ENCODE measurements around the gene UBC. TPM values are rescaled to one million over a fixed set of nuclear protein-coding genes. Genes with fewer than 3 reads are reported as not detected.

UBC gene
- total RNA-seq, 1 donor from 2014 or later = 1,214 TPM

DNA sequence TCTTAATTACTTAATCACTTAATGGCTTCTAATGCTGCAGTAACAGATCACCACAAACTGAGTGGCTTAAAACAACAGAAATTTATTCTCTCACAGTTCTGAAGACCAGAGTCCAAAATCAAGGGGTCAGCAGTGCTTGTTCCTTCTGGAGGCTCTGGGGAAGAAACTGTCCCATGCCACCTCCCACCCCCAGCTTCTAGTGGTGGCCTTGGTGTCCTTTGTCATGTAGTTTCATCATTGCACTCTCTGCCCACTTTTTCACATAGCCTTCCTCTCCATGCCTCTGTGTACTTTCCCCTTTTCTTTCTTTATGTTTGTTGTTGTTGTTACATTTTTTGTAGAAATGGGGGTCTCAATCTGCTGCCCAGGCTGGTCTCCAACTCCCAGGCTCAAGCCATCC, 16.1 kb upstream of the UBC start:
- Histone ChIP-seq H2AFZ (ENCODE audit: low read depth, low read length) (no peak overlapping the region), H3K4me1 (ENCODE audit: insufficient read depth, low read length) (peaks cover 8% of the 10 kb centered on the region), H4K20me1 (ENCODE audit: insufficient read depth, low read length) (no peaks in the 10 kb centered on the region), H3K27me3 (ENCODE audit: insufficient read depth, low read length) (no peaks in the 10 kb centered on the region), H3K9me3 (ENCODE audit: insufficient read depth, low read depth, low read length) (no peaks in the 10 kb centered on the region), H3K4me3 (ENCODE audit: insufficient read depth, low read depth, low read length) (no peak overlapping the region), H3K36me3 (ENCODE audit: insufficient read depth, low read length) (no peaks in the 10 kb centered on the region), H3K9ac (ENCODE audit: low read length) (no peak overlapping the region), H3K79me2 (ENCODE audit: insufficient read depth, low read length) (no peaks in the 10 kb centered on the region), H3K27ac (ENCODE audit: low read depth, low read length) (no peak overlapping the region), H3K4me2 (ENCODE audit: low read length) (no peak overlapping the region)
- Mint-ChIP-seq H3K4me3 (ENCODE audit: unreplicated experiment) (no peak overlapping the region), H3K27ac (ENCODE audit: unreplicated experiment) (peak overlapping the region; percentile 34), H3K27me3 (ENCODE audit: low read depth, unreplicated experiment) (peaks cover 2% of the 10 kb centered on the region), H3K4me1 (ENCODE audit: low read depth, unreplicated experiment) (peaks cover 5% of the 10 kb centered on the region), H3K9me3 (ENCODE audit: unreplicated experiment) (no peaks in the 10 kb centered on the region), H3K36me3 (ENCODE audit: low read depth, unreplicated experiment) (no peaks in the 10 kb centered on the region)
- FAIRE-seq = no peak
- no peak for DNase-seq (ENCODE audit: low read depth)
- TF ChIP-seq, protein P1, sequence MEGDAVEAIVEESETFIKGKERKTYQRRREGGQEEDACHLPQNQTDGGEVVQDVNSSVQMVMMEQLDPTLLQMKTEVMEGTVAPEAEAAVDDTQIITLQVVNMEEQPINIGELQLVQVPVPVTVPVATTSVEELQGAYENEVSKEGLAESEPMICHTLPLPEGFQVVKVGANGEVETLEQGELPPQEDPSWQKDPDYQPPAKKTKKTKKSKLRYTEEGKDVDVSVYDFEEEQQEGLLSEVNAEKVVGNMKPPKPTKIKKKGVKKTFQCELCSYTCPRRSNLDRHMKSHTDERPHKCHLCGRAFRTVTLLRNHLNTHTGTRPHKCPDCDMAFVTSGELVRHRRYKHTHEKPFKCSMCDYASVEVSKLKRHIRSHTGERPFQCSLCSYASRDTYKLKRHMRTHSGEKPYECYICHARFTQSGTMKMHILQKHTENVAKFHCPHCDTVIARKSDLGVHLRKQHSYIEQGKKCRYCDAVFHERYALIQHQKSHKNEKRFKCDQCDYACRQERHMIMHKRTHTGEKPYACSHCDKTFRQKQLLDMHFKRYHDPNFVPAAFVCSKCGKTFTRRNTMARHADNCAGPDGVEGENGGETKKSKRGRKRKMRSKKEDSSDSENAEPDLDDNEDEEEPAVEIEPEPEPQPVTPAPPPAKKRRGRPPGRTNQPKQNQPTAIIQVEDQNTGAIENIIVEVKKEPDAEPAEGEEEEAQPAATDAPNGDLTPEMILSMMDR (IDR thresholded peaks at IDR 0.05; ENCODE audit: insufficient read depth, low read depth, low read length) = no peak
- no peak for TF ChIP-seq EZH2 (IDR thresholded peaks at IDR 0.05; ENCODE audit: insufficient read depth, low read length)

DNA sequence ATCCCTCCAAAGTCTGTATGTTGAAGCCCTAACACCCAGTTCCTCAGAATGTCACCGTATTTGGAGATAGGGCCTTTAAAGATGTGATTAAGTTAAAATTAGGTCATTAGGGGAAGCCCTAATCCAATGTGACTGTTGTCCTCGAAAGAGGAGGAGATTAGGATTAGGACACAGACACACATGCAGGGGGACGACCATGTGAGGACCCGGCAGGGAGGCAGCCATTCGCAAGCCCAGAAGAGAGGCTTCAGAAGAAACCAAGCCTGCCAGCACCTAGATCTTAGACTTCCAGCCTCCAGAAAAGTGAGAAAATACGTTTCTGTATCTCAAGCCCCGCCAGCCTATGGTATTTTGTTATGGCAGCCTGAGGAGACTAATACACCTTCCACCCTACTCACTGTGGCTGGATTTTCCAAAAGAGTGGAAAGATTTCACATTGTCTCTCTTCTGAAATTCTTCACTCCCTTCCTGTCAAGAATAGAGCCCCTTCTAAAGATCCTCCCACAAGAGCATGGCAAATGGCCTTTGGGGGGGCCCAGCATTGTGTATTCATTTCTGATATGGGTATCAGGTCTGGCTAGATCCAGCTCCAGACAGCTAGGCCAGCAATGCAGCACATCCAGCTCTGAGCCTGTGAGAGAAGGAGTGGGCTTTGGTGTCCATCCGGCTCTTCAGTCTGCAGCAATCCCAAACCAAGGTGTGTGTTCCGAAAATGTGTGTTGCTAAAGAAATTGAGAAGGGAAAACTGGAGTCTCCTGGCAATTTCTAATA, 15.4 kb upstream of the UBC start:
- FAIRE-seq = no peak
- Histone ChIP-seq H3K4me1 (ENCODE audit: insufficient read depth, low read length) (peaks cover 8% of the 10 kb centered on the region), H3K4me3 (ENCODE audit: insufficient read depth, low read depth, low read length) (no peak overlapping the region), H3K27me3 (ENCODE audit: insufficient read depth, low read length) (no peaks in the 10 kb centered on the region), H3K9me3 (ENCODE audit: insufficient read depth, low read depth, low read length) (no peaks in the 10 kb centered on the region), H3K9ac (ENCODE audit: low read length) (no peak overlapping the region), H3K79me2 (ENCODE audit: insufficient read depth, low read length) (no peaks in the 10 kb centered on the region), H4K20me1 (ENCODE audit: insufficient read depth, low read length) (no peaks in the 10 kb centered on the region), H3K4me2 (ENCODE audit: low read length) (no peak overlapping the region), H2AFZ (ENCODE audit: low read depth, low read length) (no peak overlapping the region), H3K27ac (ENCODE audit: low read depth, low read length) (no peak overlapping the region), H3K36me3 (ENCODE audit: insufficient read depth, low read length) (no peaks in the 10 kb centered on the region)
- Mint-ChIP-seq H3K36me3 (ENCODE audit: low read depth, unreplicated experiment) (no peaks in the 10 kb centered on the region), H3K4me1 (ENCODE audit: low read depth, unreplicated experiment) (peaks cover 5% of the 10 kb centered on the region), H3K27me3 (ENCODE audit: low read depth, unreplicated experiment) (peaks cover 2% of the 10 kb centered on the region), H3K27ac (ENCODE audit: unreplicated experiment) (no peak overlapping the region), H3K4me3 (ENCODE audit: unreplicated experiment) (no peak overlapping the region), H3K9me3 (ENCODE audit: unreplicated experiment) (no peaks in the 10 kb centered on the region)
- no peak for DNase-seq (ENCODE audit: low read depth)
- TF ChIP-seq, protein P1 (IDR thresholded peaks at IDR 0.05; ENCODE audit: insufficient read depth, low read depth, low read length) = no peak
- no peak for TF ChIP-seq EZH2 (IDR thresholded peaks at IDR 0.05; ENCODE audit: insufficient read depth, low read length)

DNA sequence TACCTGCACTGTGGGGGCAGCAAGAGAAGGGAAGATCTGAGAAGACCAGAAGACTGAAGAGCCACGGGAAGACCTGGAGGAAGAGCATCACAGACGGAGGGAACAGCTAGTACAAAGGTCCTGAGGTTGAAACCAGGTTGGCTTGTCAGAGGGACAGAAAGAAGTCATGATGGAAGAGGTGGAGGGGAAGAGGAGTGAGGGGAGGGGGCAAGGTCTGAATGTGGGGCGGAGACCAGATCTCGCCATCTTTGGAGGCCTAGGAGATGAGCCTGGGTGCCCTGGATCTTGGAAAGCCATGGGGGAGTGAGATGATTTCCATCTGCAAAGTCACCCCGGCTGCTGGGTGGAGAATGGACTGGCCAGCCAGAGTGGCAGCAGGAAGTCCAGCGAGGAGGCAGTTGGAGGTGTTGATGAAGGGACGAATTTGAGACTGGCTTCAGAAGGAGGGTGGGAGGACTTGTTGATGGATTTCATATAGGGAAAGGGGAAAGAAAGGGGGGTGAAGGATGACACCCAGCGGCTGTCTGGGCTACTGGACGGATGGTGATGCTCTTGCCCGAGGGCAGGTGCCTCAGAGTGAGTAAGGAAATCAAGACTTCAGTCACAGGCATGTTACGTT, 14.6 kb upstream of the UBC start:
- Mint-ChIP-seq H3K27me3 (ENCODE audit: low read depth, unreplicated experiment) (peaks cover 2% of the 10 kb centered on the region), H3K4me1 (ENCODE audit: low read depth, unreplicated experiment) (peaks cover 7% of the 10 kb centered on the region), H3K27ac (ENCODE audit: unreplicated experiment) (no peak overlapping the region), H3K4me3 (ENCODE audit: unreplicated experiment) (no peak overlapping the region), H3K36me3 (ENCODE audit: low read depth, unreplicated experiment) (no peaks in the 10 kb centered on the region), H3K9me3 (ENCODE audit: unreplicated experiment) (no peaks in the 10 kb centered on the region)
- Histone ChIP-seq H2AFZ (ENCODE audit: low read depth, low read length) (no peak overlapping the region), H3K36me3 (ENCODE audit: insufficient read depth, low read length) (no peaks in the 10 kb centered on the region), H3K9me3 (ENCODE audit: insufficient read depth, low read depth, low read length) (no peaks in the 10 kb centered on the region), H4K20me1 (ENCODE audit: insufficient read depth, low read length) (no peaks in the 10 kb centered on the region), H3K27ac (ENCODE audit: low read depth, low read length) (peak overlapping the region; percentile 82), H3K27me3 (ENCODE audit: insufficient read depth, low read length) (no peaks in the 10 kb centered on the region), H3K4me3 (ENCODE audit: insufficient read depth, low read depth, low read length) (no peak overlapping the region), H3K79me2 (ENCODE audit: insufficient read depth, low read length) (no peaks in the 10 kb centered on the region), H3K9ac (ENCODE audit: low read length) (peak overlapping the region; percentile 12), H3K4me1 (ENCODE audit: insufficient read depth, low read length) (peaks cover 11% of the 10 kb centered on the region), H3K4me2 (ENCODE audit: low read length) (peak overlapping the region; percentile 94)
- FAIRE-seq = no peak
- DNase-seq (ENCODE audit: low read depth) = no peak
- TF ChIP-seq, protein P1 (IDR thresholded peaks at IDR 0.05; ENCODE audit: insufficient read depth, low read depth, low read length) = no peak
- no peak for TF ChIP-seq EZH2 (IDR thresholded peaks at IDR 0.05; ENCODE audit: insufficient read depth, low read length)
